ENCODE measurements around the gene UBC.
"Not testable (repeated sequence)": the region's sequence is repeated elsewhere in the genome, so short reads cannot be mapped to it uniquely, and the experiment has no call there.

DNA sequence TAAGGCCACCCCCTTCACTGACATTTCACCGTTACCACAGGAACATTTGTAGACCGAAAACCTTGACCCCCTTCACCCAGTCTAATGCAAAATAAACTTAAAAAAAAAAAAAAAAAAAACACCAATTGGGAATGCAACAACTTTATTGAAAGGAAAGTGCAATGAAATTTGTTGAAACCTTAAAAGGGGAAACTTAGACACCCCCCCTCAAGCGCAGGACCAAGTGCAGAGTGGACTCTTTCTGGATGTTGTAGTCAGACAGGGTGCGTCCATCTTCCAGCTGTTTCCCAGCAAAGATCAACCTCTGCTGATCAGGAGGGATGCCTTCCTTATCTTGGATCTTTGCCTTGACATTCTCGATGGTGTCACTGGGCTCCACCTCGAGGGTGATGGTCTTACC, 2.9 kb downstream of the UBC start:
- TF ChIP-seq CTCF (IDR thresholded peaks at IDR 0.05; ENCODE audit: insufficient read depth, low read depth, low read length); EZH2 (IDR thresholded peaks at IDR 0.05; ENCODE audit: insufficient read depth, low read length): not testable (repeated sequence)
